Inflammatory macrophage treated with lipopolysaccharide for 4 hours (primary cell): Measurements from ENCODE around the gene SP1.
"Not testable (repeated sequence)": the region's sequence is repeated elsewhere in the genome, so short reads cannot be mapped to it uniquely, and the experiment has no call there.

Experiments
- DNase-seq: peaks from one replicate; pipeline ENCODE4 v3.0.0-alpha.2; 2020

SP1 gene

DNA sequence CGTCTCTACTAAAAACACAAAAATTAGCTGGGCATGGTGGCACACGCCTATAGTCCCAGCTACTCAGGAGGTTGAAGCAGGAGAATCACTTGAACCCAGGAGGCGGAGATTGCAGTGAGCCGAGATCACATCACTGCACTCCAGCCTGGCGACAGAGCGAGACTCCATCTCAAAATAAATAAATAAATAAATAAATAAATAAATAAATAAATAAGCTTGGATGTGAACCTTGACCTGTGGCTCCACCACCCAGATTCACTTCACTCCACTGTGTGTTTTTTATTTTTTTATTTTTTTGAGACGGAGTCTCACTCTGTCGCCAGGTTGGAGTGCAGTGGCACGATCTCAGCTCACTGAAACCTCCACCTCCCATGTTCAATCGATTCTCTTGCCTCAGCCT lies 18.3 kb upstream of the SP1 start:
- DNase-seq, result not testable (repeated sequence)

DNA sequence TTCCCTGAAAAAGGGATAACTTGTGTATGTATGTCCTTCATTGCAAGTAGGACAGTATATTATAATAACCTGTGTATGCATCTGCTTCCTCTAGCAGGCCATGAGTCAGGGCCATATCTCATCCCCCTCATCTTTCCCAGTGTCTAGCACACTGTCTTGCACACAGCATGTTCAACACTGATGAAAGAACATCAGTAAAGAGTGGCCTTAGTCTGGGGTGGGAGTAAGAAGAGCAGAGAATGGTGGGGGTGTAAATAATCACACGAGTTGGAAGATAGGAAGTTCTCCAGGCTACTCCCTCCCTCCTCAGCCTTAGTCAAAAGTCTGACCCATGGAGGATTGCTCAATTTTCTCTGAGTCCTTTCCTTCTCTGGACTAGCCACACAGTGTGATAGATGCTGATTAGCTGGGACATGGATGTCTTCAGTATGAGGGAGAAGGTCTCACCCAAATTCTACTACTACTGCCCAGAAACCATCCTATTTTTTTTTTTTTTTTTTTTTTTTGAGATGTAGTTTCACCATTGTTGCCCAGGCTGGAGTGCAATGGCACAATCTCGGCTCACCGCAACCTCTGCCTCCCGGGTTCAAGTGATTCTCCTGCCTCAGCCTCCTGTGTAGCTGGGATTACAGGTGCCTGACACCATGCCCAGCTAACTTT lies 14.6 kb upstream of the SP1 start:
- DNase-seq, result peak; percentile 95

DNA sequence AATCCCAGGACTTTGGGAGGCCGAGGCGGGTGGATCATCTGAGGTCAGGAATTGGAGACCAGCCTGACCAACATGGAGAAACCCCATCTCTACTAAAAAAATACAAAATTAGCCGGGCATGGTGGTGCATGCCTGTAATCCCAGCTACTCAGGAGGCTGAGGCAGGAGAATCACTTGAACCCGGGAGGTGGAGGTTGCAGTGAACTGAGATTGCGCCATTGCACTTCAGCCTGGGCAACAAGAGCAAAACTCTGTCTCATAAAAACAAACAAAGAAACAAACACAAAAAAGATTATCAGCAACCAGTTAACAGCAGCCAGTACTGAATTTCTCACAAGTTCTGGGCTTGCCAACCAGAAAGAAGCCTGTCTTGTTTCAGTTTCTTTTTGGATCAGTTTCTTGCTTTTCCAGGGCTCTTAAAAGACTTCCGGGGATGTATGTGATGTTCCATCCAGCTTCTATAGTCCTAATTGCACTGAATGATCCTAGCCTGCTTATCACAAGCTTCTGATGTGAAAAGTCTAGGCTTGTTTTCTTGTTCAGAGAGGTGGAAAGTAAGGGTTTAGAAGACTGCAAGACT lies 6.3 kb upstream of the SP1 start:
- DNase-seq, result peak; percentile 59

DNA sequence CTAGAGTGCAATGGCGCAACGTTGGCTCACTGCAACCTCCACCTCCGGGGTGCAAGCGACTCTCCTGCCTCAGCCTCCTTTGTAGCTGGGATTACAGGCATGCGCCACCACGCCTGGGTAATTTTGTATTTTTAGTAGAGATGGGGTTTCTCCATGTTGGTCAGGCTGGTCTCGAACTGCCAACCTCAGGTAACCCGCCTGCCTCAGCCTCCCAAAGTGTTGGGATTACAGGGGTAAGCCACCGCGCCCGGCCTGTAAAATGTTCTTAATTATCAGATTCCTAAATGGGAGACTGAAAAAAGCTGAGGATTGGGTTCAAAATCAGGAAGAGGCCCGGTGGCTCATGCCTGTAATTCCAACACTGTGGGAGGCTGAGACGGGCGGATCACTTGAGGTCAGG lies 5.7 kb upstream of the SP1 start:
- not testable (repeated sequence) for DNase-seq

DNA sequence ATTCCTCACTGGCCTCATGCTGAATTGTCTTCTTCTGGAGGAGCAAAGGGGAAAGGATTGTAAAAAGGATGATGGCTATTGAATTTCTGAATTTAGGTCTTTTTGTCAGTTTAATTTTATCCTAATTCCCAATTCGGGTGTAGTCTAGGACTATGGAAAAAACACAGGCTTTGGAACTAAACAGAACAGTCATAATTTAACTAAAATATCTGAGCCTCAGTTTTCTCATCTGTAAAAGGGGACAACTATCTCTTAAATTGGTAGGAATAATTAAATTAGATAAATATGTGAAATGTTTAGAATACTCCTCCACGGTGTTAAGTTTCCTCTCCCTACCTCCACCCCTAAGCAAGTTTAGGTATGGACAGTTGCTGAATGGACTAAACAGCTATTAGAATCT lies 3.2 kb upstream of the SP1 start:
- DNase-seq, result no peak

DNA sequence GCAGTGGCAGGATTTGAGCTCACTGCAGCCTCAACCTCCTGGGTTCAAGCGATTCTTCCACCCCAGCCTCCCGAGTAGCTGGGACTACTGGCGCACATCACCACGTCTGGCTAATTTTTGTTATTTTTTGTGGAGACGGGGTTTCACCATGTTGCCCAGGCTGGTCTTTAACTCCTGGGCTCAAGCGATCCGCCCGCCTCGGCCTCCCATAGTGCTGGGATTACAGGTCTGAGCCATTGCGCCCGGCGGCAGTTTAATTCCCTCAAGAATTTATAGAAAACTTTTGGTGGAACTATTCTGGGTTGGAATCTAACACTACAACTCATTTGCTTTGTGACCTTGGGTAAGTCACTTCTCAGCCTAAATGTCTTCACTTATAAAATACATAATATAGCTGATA lies 1.8 kb upstream of the SP1 start:
- no peak for DNase-seq

DNA sequence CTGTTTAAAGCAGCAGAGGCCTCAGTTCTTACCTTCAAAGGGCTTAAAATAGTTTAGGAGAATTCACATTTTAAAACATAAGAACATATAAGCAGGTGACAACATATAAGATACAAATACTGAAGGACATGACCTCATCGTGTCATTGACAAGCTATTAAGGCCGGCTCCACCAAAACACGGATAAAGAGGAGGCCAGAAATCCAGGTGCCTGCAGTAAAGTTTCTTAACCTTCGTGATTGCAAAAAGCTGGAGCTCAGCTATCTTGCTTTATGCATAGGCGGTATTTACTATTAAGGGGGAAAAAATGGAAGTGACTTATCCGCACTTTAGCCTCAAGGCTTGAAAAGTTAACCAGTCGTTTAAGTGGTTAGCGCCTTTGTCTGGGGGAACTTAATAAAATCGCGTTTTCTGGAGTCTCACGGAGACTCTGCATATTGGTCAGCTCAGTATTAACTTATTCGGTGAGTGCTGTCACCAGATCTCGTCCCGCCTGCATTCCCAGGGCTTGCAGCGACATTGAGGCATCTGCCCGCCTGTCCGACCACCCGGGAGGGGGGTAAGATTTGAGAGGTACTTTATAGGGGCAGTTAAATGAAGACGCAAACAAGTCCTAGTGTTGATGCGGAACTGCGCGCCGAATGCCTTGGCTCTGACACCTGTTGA lies 1.1 kb upstream of the SP1 start:
- no peak for DNase-seq

DNA sequence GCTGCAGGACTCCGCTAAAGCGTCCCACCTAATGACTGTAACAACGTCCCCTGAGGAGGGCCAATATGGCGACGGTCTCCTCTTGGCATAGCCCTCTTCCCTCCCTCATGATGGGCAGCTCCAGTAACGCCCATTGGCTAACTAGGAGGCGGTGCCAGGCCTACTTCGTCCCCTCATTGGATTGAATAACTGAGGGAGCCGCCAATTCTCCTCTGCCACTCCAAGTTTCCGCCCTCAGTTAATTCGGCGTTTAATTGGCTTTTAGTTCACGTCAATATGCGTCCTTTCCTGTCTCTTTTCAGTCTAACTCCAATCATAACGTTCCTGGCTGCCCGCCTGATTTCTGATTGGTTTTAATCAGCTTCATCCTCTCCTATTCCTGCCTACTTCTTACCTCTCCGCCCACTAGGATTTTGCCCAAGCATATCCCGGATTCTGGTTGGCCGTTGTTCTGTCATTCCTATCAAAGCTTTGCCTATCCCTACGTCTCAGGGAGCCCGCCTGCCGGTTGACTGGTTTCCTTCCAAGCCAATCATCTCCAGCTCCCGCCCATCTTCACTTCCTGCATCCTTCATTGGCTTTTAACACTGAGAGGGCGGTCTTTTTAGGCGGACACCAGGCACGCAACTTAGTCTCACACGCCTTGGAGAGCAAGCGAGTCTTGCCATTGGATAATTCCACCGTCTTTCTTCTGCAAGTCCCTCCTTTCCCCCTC lies 430 bp upstream of the SP1 start:
- DNase-seq, result peak; percentile 100

DNA sequence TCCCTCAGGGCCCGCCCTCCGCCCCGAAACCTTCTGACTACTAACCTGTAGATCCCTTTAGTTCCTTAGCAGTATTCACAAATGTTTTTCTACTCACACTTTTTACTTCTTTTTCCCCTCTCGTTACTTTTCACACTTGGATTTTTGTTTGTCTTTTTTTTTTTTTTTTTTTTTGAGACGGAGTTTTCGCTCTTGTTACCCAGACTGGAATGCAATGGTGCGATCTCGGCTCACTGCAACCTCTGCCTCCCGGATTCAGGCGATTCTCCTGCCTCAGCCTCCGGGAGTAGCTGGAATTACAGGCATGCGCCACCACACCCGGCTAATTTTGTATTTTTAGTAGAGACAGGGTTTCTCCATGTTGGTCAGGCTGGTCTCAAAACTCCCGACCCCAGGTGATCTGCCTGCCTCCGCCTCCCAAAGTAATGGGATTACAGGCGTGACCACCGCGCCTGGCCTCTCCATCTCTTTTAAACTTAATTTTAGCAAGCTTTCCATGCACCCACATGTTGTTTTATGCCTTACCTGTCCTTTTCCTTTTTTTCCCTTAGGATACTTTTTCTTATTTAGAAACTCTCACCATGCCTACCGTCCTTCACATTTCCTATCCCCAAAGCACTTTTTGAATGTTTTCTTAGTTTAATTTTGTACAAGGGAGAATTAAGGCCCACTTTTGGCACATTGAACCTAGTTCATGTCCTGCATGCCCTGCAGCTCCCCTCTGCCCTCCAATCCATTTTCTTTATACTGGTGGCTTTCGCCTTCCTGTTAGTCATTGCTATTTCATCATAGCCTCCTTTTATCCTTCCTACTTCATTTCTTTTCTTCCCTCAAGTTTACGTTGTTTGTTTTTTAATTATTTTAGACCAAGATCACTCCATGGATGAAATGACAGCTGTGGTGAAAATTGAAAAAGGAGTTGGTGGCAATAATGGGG lies 1.1 kb downstream of the SP1 start:
- DNase-seq, result peak; percentile 79

DNA sequence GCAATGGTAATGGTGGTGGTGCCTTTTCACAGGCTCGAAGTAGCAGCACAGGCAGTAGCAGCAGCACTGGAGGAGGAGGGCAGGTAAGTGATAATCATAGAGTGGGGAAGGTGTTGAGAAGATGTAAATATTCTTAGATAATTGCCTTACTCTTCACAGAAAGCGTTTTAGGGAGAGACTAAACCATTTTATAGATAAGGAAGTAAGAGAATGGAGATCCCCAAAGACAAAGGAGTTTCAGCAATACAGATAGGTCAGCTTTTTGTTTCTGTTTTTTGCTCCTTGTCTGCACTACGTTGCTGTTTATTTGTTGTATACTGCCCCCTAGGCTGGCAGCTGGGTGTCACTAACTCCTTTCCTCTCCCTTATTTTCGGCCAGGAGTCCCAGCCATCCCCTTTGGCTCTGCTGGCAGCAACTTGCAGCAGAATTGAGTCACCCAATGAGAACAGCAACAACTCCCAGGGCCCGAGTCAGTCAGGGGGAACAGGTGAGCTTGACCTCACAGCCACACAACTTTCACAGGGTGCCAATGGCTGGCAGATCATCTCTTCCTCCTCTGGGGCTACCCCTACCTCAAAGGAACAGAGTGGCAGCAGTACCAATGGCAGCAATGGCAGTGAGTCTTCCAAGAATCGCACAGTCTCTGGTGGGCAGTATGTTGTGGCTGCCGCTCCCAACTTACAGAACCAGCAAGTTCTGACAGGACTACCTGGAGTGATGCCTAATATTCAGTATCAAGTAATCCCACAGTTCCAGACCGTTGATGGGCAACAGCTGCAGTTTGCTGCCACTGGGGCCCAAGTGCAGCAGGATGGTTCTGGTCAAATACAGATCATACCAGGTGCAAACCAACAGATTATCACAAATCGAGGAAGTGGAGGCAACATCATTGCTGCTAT lies 2.0 kb downstream of the SP1 start:
- peak; percentile 94 for DNase-seq

DNA sequence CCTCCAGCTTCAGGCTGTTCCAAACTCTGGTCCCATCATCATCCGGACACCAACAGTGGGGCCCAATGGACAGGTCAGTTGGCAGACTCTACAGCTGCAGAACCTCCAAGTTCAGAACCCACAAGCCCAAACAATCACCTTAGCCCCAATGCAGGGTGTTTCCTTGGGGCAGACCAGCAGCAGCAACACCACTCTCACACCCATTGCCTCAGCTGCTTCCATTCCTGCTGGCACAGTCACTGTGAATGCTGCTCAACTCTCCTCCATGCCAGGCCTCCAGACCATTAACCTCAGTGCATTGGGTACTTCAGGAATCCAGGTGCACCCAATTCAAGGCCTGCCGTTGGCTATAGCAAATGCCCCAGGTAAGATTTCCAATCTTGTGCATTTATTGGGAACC lies 3.3 kb downstream of the SP1 start:
- no peak for DNase-seq

DNA sequence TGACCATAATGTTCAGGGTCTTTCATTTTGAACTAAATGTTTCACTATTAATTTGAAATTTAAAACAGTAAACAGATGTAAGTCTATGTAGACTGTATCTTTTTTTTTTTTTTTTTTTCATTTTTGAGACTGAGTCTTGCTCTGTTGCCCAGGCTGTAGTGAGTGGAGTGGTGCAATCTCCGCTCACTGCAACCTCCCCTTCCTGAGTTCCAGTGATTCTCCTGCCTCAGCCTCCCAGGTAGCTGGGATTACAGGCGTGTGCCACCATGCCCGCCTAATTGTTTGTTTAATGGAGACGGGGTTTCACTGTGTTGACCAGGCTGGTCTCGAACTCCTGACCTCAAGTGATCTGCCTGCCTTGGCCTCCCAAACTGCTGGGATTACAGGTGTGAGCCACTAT lies 6.4 kb downstream of the SP1 start:
- DNase-seq, result not testable (repeated sequence)

DNA sequence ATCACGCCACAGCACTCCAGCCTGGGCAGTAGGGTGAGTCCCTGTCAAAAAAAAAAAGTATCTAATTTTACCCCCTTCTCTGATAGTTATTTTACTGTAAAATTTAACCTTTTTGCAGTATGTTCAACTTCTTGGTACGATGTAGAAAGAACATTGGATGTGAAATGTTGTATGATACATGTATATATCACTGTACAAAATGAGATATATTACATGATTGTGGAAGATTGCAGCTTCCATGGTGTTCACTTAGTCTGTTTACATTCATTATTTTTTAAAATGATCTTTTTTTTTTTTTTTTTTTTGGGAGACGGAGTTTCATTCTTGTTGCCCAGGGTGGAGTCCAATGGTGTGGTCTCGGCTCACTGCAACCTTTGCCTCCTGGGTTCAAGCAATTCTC lies 9.0 kb downstream of the SP1 start:
- DNase-seq, result no peak

DNA sequence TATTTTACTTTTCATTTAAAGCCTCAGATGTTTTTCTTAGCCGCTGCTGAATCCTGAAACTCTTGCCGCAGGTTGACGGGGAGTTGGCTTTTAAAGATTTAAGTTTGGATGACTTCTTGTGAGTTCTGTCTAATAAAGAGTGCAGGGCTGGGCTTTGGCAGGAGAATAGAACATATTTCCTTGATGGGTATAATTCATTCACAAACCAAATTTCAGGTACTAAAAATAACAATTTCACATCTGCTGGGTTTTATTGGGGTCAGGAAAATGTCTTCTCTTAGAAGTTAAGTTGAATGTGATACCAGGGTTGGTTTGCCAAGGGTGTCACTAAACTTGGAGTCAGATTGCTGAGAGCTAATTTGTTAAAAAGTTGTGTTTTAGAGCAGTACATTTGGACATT lies 9.7 kb downstream of the SP1 start:
- no peak for DNase-seq

DNA sequence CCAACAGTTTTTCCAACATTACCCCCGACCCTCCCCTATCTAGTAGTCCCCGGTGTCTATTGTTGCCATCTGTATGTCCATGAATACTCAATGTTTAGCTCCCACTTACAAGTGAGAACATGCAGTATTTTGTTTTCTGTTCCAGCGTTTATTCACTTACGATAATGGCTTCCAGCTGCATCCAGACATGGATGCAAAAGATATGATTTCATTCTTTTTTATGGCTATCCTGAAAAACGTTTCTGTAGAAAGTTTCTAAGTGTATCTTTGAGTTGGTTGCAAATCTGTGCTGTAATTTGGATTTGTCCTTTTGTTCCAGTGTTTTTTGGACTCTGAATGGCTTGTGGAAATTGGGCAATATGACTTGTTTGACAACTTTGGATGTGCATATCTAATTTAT lies 11.7 kb downstream of the SP1 start:
- DNase-seq, result no peak

DNA sequence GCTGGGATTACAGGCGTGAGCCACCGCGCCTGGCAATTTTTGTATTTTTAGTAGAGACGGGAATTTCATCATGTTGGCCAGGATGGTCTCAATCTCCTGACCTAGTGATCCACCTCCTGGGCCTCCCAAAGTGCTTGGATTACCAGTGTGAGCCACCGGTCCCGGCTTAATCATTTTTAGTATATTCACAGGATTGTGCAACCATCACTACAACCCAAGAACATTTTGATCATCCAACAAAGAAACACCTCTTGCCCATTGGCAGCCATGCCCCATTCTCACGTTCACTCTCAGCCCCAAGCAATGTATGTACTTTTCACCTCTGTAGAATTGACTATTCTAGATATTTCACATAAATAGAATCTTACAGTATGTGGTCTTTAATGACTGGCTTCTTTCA lies 19.9 kb downstream of the SP1 start:
- DNase-seq, result no peak

DNA sequence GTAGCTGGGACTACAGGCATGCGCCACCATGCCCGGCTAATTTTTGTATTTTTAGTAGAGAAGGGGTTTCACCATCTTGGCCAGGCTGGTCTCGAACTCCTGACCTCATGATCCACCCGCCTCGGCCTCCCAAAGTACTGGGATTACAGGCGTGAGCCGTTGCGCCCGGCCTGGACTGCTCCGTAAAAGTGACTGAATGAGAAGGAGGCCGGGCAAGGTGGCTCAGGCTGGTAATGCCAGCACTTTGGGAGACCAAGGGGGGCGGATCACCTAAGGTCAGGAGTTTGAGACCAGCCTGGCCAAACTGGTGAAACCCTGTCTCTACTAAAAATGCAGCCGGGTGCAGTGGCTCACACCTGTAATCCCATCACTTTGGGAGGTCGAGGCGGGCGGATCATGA lies 22.4 kb downstream of the SP1 start:
- not testable (repeated sequence) for DNase-seq

DNA sequence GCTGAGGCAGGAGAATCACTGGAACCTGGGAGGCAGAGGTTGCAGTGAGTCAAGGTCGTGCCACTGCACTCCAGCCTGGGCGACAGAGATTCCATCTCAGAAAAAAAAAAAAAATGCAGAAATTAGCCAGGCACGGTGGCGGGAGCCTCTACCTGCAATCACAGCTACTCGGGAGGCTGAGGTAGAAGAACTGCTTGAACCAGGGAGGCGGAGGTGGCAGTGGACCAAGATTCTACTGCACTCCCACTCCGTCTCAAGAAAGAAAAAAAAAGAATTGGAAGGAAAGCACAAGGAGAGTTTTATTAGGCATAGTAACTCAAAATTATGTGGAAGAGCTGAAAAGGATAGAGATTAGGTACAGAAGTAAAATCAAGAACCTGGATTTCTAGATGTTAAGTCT lies 22.9 kb downstream of the SP1 start:
- no peak for DNase-seq

DNA sequence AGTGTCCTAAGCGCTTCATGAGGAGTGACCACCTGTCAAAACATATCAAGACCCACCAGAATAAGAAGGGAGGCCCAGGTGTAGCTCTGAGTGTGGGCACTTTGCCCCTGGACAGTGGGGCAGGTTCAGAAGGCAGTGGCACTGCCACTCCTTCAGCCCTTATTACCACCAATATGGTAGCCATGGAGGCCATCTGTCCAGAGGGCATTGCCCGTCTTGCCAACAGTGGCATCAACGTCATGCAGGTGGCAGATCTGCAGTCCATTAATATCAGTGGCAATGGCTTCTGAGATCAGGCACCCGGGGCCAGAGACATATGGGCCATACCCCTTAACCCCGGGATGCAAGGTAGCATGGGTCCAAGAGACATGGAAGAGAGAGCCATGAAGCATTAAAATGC lies 31.0 kb downstream of the SP1 start:
- DNase-seq, result no peak

DNA sequence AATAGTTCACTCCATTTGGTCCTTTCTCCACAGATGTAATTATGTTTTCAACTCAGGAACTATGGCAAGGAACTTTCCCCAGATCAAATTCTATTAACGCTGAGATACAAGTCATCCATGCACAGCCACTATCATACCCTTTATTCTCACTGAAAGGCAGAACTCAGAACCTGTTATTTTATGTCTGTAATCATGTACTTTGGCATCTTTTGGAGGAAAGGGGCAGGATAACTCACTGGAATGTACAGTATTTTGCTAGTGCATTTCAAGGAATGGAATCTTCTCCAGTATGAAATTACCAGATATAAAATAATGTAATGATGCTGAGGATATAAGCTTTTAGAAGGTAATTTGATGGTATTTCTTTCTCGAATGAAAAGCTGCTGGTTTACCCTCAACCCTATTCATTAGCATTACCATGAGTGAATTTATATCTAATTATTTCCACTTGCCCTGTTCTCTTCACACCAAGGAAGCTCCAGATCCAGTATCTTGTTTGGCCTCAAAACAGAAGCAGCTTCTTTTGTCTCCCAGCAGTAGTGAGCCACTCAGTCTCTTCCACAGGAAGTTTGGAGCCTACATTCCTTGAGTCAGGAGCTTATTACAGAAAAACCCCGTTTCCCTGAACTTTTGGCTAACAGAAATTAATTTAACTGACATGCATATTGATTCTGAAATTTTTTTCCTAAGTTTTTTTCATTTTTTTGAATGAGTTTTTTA lies 33.7 kb downstream of the SP1 start:
- DNase-seq, result no peak
